ENCODE data around the gene MAST4. TPM values are rescaled to one million over a fixed set of nuclear protein-coding genes. Genes with fewer than 3 reads are reported as not detected.

Gene MAST4
- total RNA-seq, 1 donor from 2014 or later = 0.99 TPM

DNA sequence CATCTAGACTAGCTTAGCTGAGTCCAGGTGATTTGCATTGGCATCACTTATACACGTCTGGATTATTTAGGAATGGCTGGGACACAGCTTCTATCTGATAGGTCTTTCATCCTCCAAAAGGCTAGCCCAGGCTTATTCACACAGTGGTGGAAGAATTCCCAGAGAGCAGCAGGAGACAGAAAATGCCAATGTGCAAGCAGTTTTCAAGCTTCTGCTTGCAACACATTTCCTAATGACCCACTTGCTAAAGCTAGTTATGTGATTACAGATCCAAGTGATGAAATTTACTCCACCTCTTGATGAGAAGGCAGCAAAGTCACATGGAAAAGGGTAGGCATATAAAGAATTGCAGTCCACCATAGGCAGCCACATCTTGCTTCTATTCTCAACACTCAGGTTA is 44.2 kb upstream of the MAST4 start:
- H3K79me2 ChIP-seq (ENCODE audit: low read depth) = no peaks in the 10 kb centered on the region
- no peaks in the 10 kb centered on the region for H3K4me1 Mint-ChIP-seq
- H3K36me3 ChIP-seq = no peaks in the 10 kb centered on the region
- H3K9me3 ChIP-seq (ENCODE audit: low read depth) = peaks cover 7% of the 10 kb centered on the region
- peaks cover 5% of the 10 kb centered on the region for H3K27me3 Mint-ChIP-seq (ENCODE audit: insufficient read depth, low read depth)
- no peaks in the 10 kb centered on the region for H3F3A ChIP-seq (ENCODE audit: low read depth)
- H3K27ac Mint-ChIP-seq = no peak overlapping the region
- H3K9ac ChIP-seq = no peak overlapping the region
- no peak for TF ChIP-seq EZH2 (IDR thresholded peaks at IDR 0.05)
- no peak for TF ChIP-seq CTCF (IDR thresholded peaks at IDR 0.05)
- TF ChIP-seq EZH2phosphoT487 (IDR thresholded peaks at IDR 0.05) = no peak
- no peaks in the 10 kb centered on the region for H3K4me1 ChIP-seq
- no peak overlapping the region for H3K27ac ChIP-seq
- no peak overlapping the region for H3K4me2 ChIP-seq
- no peaks in the 10 kb centered on the region for H3K36me3 Mint-ChIP-seq
- no peaks in the 10 kb centered on the region for H3K27me3 ChIP-seq
- no peak overlapping the region for H2AFZ ChIP-seq (replicated peaks)
- no peaks in the 10 kb centered on the region for H4K20me1 ChIP-seq (ENCODE audit: low read depth)
- H3K4me3 Mint-ChIP-seq = no peak overlapping the region
- no peak for DNase-seq (ENCODE audit: low spot score)
- H3K4me3 ChIP-seq = no peak overlapping the region
- peaks cover 13% of the 10 kb centered on the region for H3K9me3 Mint-ChIP-seq

DNA sequence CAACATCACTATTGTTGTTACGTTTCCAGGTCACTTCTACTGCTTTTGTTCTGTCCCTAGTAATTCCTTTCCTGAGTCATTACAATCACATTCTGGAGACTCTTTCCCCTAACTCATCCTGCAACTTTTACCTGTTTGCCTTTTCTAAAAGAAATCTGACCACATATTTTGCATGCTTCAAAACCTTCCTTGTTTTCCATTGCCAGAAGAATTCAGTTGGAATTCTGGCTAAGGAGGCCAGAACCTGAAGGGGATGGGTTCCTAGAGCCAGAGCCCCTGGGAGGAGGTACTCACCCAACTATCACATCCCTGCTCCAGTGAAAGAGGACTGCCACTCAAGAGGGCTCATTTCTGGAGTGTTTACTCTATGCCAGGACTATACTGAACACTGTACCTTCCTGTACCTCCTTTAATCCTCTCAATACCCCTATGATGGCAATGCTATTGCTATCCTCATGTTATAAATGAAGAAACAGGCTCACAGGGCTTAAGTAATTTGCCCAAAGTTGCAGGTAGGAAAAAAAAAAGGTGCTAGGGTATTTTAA is 42.8 kb upstream of the MAST4 start:
- Histone ChIP-seq H2AFZ (replicated peaks) (no peak overlapping the region), H3F3A (ENCODE audit: low read depth) (no peaks in the 10 kb centered on the region), H3K9ac (no peak overlapping the region), H3K4me3 (no peak overlapping the region), H4K20me1 (ENCODE audit: low read depth) (no peaks in the 10 kb centered on the region), H3K4me1 (no peaks in the 10 kb centered on the region), H3K9me3 (ENCODE audit: low read depth) (no peaks in the 10 kb centered on the region), H3K36me3 (no peaks in the 10 kb centered on the region), H3K27me3 (no peaks in the 10 kb centered on the region), H3K27ac (no peak overlapping the region), H3K79me2 (ENCODE audit: low read depth) (no peaks in the 10 kb centered on the region), H3K4me2 (no peak overlapping the region)
- TF ChIP-seq CTCF (IDR thresholded peaks at IDR 0.05) = no peak
- no peak for TF ChIP-seq EZH2phosphoT487 (IDR thresholded peaks at IDR 0.05)
- no peak for TF ChIP-seq EZH2 (IDR thresholded peaks at IDR 0.05)
- DNase-seq (ENCODE audit: low spot score) = no peak
- H3K9me3 Mint-ChIP-seq = peaks cover 8% of the 10 kb centered on the region
- no peaks in the 10 kb centered on the region for H3K4me1 Mint-ChIP-seq
- no peaks in the 10 kb centered on the region for H3K36me3 Mint-ChIP-seq
- H3K4me3 Mint-ChIP-seq = no peak overlapping the region
- H3K27me3 Mint-ChIP-seq (ENCODE audit: insufficient read depth, low read depth) = peaks cover 5% of the 10 kb centered on the region
- no peak overlapping the region for H3K27ac Mint-ChIP-seq

DNA sequence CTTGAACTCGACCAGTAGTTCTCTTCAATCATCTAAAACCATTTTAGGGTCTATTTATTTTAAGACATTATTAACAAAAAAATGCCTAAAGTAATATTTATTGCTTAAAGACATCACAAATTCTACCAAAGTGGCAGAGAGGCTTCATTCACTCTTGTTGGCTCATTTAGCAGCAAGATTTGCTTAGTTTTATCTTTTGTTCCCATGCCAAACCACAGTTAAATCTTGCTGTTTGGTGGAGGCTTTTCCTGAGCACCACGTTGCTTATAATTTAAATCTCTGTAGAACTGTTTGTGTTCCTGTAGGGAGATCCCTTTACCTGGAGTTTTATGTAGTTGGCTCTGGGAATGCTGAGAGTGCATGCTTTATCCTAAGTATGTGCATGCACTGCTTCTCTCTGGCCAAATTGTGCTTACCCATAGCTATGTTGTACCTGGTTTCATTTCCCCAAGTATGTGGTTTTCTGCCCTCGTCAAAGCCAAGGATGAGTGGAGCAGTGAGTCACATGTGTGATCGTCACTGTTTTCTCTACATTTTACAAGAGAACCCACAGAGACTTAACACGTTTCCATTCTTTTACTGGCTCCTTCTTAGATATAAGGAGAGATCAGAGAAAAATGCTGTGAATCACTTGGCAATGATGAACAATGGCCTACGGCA is 42.1 kb upstream of the MAST4 start:
- Histone ChIP-seq H4K20me1 (ENCODE audit: low read depth) (no peaks in the 10 kb centered on the region), H2AFZ (replicated peaks) (no peak overlapping the region), H3K79me2 (ENCODE audit: low read depth) (no peaks in the 10 kb centered on the region), H3K36me3 (no peaks in the 10 kb centered on the region), H3K9ac (no peak overlapping the region), H3K9me3 (ENCODE audit: low read depth) (no peaks in the 10 kb centered on the region), H3K4me3 (no peak overlapping the region), H3K4me2 (no peak overlapping the region), H3K27me3 (no peaks in the 10 kb centered on the region), H3K27ac (no peak overlapping the region), H3F3A (ENCODE audit: low read depth) (no peaks in the 10 kb centered on the region), H3K4me1 (no peaks in the 10 kb centered on the region)
- Mint-ChIP-seq H3K27me3 (ENCODE audit: insufficient read depth, low read depth) (peaks cover 2% of the 10 kb centered on the region), H3K36me3 (no peaks in the 10 kb centered on the region), H3K4me1 (no peaks in the 10 kb centered on the region), H3K27ac (no peak overlapping the region), H3K9me3 (peaks cover 8% of the 10 kb centered on the region), H3K4me3 (no peak overlapping the region)
- no peak for DNase-seq (ENCODE audit: low spot score)
- no peak for TF ChIP-seq CTCF (IDR thresholded peaks at IDR 0.05)

All from neural progenitor cell (in vitro differentiated cells).